ENCODE results near the gene AGMO. TPM values are rescaled to one million over a fixed set of nuclear protein-coding genes. Genes with fewer than 3 reads are reported as not detected.

AGMO gene
- total RNA-seq, 1 experiment from 2014 or later = 0.11 TPM

- H3K27ac ChIP-seq (ENCODE audit: low read length) = no peak overlapping the region
- BruUV-seq (replicated peaks) = no TSS peak
These were observed 3.1 kb downstream of the AGMO start for GRCh38 chr7:15558756-15559155.

GRCh38 chr7:15557686-15558085 is 4.1 kb downstream of the AGMO start:
- ChIA-PET CTCF (no interaction called here), POLR2A (ENCODE audit: unreplicated experiment) (no interaction called here)
- H3K4me2 ChIP-seq (ENCODE audit: low read length) = no peak overlapping the region
- H3K36me3 ChIP-seq (ENCODE audit: low read depth, low read length) = no peaks in the 10 kb centered on the region
- ATAC-seq (no peak), DNase-seq (no peak)
- H3K79me2 ChIP-seq (ENCODE audit: low read length) = no peaks in the 10 kb centered on the region
- no peaks in the 10 kb centered on the region for H3F3A ChIP-seq (ENCODE audit: low read length, unreplicated experiment)
- H3K4me1 ChIP-seq (ENCODE audit: insufficient read depth, low read length) = 0 out of 2 replicates have a peak, but pooled peaks cover 4% of the 10 kb centered on the region
- H3K9me2 ChIP-seq (replicated peaks; ENCODE audit: low read length) = no peaks in the 10 kb centered on the region
- TF ChIP-seq EZH2 (IDR thresholded peaks at IDR 0.05; ENCODE audit: low read length, unreplicated experiment) (no peak), EZH2phosphoT487 (IDR thresholded peaks at IDR 0.05; ENCODE audit: borderline replicate concordance, low read length) (no peak)
- TF ChIP-seq, protein P1, sequence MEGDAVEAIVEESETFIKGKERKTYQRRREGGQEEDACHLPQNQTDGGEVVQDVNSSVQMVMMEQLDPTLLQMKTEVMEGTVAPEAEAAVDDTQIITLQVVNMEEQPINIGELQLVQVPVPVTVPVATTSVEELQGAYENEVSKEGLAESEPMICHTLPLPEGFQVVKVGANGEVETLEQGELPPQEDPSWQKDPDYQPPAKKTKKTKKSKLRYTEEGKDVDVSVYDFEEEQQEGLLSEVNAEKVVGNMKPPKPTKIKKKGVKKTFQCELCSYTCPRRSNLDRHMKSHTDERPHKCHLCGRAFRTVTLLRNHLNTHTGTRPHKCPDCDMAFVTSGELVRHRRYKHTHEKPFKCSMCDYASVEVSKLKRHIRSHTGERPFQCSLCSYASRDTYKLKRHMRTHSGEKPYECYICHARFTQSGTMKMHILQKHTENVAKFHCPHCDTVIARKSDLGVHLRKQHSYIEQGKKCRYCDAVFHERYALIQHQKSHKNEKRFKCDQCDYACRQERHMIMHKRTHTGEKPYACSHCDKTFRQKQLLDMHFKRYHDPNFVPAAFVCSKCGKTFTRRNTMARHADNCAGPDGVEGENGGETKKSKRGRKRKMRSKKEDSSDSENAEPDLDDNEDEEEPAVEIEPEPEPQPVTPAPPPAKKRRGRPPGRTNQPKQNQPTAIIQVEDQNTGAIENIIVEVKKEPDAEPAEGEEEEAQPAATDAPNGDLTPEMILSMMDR (conservative IDR thresholded peaks at IDR 0.05; ENCODE audit: low read depth, low read length) = no peak
- no peaks in the 10 kb centered on the region for H3K9me3 ChIP-seq (ENCODE audit: low read length)
- H2AFZ ChIP-seq (ENCODE audit: low read length) = no peak overlapping the region
- intact Hi-C loops (cut with micrococcal nuclease) = loop anchor here (5.0 kb wide), 3 partner anchors 95 to 510 kb away; no protein-coding TSS in a partner anchor
- no TSS peak for BruUV-seq (replicated peaks)
- H3K27me3 ChIP-seq (ENCODE audit: low read length) = no peaks in the 10 kb centered on the region
- no peaks in the 10 kb centered on the region for H4K20me1 ChIP-seq (ENCODE audit: low read length)
- H3K4me3 ChIP-seq (ENCODE audit: low read length) = no peak overlapping the region
- no peak overlapping the region for H3K9ac ChIP-seq (ENCODE audit: low read length)
- H3K27ac ChIP-seq (ENCODE audit: low read length) = no peak overlapping the region

More at GRCh38 chr7:15558756-15559155, 3.1 kb downstream of the AGMO start:
- Histone ChIP-seq H3K36me3 (ENCODE audit: low read depth, low read length) (no peaks in the 10 kb centered on the region), H3K4me1 (ENCODE audit: insufficient read depth, low read length) (0 out of 2 replicates have a peak, but pooled peaks cover 4% of the 10 kb centered on the region), H3K9me3 (ENCODE audit: low read length) (no peaks in the 10 kb centered on the region), H3K9me2 (replicated peaks; ENCODE audit: low read length) (no peaks in the 10 kb centered on the region), H2AFZ (ENCODE audit: low read length) (no peak overlapping the region), H3K27me3 (ENCODE audit: low read length) (no peaks in the 10 kb centered on the region), H3K9ac (ENCODE audit: low read length) (no peak overlapping the region), H3F3A (ENCODE audit: low read length, unreplicated experiment) (no peaks in the 10 kb centered on the region), H4K20me1 (ENCODE audit: low read length) (no peaks in the 10 kb centered on the region), H3K79me2 (ENCODE audit: low read length) (no peaks in the 10 kb centered on the region), H3K4me3 (ENCODE audit: low read length) (no peak overlapping the region), H3K4me2 (ENCODE audit: low read length) (no peak overlapping the region)
- ChIA-PET CTCF (no interaction called here), POLR2A (ENCODE audit: unreplicated experiment) (no interaction called here)
- intact Hi-C loops (cut with micrococcal nuclease) = loop anchor here (5.0 kb wide), 3 partner anchors 96 to 509 kb away; no protein-coding TSS in a partner anchor
- DNase-seq (no peak), ATAC-seq (peak; percentile 36)
- no peak for TF ChIP-seq EZH2phosphoT487 (IDR thresholded peaks at IDR 0.05; ENCODE audit: borderline replicate concordance, low read length)
- TF ChIP-seq EZH2 (IDR thresholded peaks at IDR 0.05; ENCODE audit: low read length, unreplicated experiment) = no peak
- TF ChIP-seq, protein P1 (conservative IDR thresholded peaks at IDR 0.05; ENCODE audit: low read depth, low read length) = no peak

DNA sequence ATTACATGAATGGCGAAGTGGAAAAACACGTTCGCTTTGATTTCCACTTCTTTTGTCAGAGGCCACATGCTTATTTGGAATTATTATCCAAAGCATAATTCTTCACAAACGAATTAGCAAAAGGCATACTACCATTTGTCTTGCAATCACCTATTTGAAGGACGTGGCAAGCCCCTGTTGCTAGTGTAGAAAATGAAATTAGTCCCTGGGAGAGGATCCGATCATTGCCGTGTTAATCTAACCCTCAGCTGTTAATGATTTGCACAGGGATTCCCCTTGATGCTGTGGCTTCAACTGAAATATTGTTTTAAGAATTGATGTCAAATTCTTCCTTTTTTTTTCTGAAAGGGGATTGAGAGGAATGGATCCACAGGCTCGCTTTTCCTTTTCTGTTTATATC is 4.6 kb downstream of the AGMO start:
- intact Hi-C loops (cut with micrococcal nuclease) = loop anchor here (5.0 kb wide), 3 partner anchors 95 to 510 kb away; no protein-coding TSS in a partner anchor
- 0 out of 2 replicates have a peak, but pooled peaks cover 4% of the 10 kb centered on the region for H3K4me1 ChIP-seq (ENCODE audit: insufficient read depth, low read length)

More for the DNA sequence above, 4.6 kb downstream of the AGMO start:
- H3K9me3 ChIP-seq (ENCODE audit: low read length) = no peaks in the 10 kb centered on the region
- H3K27me3 ChIP-seq (ENCODE audit: low read length) = no peaks in the 10 kb centered on the region
- H3K36me3 ChIP-seq (ENCODE audit: low read depth, low read length) = no peaks in the 10 kb centered on the region
- no peak for DNase-seq
- no TSS peak for BruUV-seq (replicated peaks)
- peak overlapping the region; percentile 30; the same call in 1 of the 2 replicates for H2AFZ ChIP-seq (ENCODE audit: low read length)
- peak overlapping the region; percentile 20; the same call in 1 of the 2 replicates for H3K4me2 ChIP-seq (ENCODE audit: low read length)
- ChIA-PET POLR2A (ENCODE audit: unreplicated experiment) (no interaction called here), CTCF (no interaction called here)
- TF ChIP-seq EZH2phosphoT487 (IDR thresholded peaks at IDR 0.05; ENCODE audit: borderline replicate concordance, low read length) = no peak
- no peaks in the 10 kb centered on the region for H3F3A ChIP-seq (ENCODE audit: low read length, unreplicated experiment)
- H4K20me1 ChIP-seq (ENCODE audit: low read length) = no peaks in the 10 kb centered on the region
- no peak overlapping the region for H3K9ac ChIP-seq (ENCODE audit: low read length)
- H3K27ac ChIP-seq (ENCODE audit: low read length) = no peak overlapping the region
- no peak overlapping the region for H3K4me3 ChIP-seq (ENCODE audit: low read length)
- H3K79me2 ChIP-seq (ENCODE audit: low read length) = no peaks in the 10 kb centered on the region
- no peak for ATAC-seq
- no peaks in the 10 kb centered on the region for H3K9me2 ChIP-seq (replicated peaks; ENCODE audit: low read length)

All from PC-3 (cell line).